GM19238 (cell line): ENCODE data around the gene ATAD3C.

Experiments
- DNase-seq: peaks from one replicate; pipeline ENCODE4 v3.0.0; 2011; ENCODE audit warnings: low spot score; ENCODE audit not compliant: insufficient read length

ATAD3C gene

DNA sequence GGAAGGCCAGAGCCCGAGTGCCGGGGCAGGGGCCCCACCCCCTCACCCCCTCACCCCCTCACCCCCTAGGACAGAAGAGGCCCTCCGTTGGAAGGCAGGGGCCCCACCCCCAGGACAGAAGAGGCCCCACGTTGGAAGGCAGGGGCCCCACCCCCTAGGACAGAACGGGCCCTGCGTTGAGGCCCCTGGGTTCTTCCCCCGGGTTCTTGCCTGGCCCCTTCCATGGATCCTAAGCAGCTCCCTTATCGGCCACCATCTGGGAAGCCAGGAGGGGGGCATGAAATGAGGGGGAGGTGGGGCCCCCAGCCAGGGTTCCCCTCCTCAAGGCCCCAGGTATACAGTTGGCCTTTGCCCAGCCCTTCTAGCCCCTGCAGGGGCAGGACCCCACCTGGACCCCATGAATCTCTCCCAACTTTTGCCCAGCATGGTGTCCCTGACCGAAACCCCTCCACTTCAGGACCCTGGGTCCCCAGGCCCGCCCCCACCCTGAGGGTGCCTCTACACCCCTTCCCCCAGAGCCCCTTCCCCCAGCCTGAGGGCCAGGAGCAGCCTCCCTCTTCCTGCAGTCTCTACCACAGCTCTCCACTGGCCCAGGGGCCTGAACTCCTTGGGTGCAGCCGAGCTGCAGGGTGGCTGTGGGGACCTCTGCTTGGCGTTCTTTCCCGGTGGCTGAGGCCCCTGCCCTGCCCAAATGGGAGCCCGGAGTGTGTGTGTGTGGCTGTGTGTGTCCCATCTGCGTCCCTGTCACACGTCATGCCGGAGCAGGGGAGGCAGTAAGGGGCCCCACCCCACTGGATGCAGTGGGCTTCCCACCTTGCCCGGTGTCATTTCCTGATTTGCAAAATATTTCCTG is 18.3 kb upstream of the ATAD3C start:
- DNase-seq = no peak

DNA sequence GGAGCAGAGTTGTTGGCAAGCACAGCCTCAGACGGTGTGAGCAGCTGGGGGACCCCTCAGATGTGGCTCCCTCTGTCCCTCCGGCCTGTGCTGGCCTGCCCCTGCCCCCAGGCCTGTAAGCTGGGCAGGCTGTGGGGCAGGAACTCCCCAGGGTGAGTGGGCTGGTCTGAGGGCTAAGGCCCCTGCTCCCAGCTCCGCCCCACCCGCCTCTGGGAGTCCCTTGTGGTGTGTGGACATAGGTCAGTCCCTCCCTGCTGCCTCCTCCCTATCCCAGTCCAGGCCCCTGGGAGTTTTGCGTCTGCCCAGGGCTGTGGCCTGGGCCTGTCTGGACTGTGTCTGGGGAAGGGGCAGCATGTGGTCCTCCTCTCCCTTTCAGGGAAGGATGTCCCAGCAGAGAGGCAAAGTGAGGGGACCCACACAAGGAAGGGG is 17.6 kb upstream of the ATAD3C start:
- peak; percentile 4 for DNase-seq

DNA sequence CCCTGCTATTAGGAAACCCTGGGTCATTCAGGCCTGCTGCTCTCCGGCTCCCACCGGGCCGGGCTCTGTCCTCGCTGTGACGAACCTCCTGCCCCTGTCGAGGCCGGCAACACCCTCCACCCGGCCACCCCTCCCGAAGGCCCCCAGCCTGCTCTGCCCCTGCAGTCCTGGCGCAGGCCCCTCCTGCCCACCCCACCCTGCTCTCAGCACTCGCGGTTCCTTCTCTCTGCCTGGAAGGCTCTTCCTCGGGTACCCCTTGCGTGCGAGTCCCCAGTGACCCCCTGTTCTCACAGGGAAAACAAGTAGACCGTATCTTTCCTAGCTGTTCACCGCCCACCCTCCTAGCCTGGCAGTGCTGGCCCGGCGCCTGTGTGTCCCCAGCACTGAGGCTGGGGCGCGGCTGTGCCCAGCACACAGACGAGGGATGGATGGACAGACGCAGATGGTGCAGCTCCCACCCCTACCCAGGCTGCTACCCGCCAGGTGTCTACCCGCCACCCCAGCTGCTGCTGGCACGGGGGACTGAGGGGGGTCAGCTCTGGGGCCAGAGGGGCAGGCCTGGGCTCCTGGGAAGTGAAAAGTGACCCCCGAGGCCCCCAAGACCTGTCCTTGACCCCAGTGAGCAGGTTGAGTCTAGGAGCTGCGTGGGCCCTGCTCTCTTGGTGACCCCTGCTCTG is 17.1 kb upstream of the ATAD3C start:
- DNase-seq = peak; percentile 7

DNA sequence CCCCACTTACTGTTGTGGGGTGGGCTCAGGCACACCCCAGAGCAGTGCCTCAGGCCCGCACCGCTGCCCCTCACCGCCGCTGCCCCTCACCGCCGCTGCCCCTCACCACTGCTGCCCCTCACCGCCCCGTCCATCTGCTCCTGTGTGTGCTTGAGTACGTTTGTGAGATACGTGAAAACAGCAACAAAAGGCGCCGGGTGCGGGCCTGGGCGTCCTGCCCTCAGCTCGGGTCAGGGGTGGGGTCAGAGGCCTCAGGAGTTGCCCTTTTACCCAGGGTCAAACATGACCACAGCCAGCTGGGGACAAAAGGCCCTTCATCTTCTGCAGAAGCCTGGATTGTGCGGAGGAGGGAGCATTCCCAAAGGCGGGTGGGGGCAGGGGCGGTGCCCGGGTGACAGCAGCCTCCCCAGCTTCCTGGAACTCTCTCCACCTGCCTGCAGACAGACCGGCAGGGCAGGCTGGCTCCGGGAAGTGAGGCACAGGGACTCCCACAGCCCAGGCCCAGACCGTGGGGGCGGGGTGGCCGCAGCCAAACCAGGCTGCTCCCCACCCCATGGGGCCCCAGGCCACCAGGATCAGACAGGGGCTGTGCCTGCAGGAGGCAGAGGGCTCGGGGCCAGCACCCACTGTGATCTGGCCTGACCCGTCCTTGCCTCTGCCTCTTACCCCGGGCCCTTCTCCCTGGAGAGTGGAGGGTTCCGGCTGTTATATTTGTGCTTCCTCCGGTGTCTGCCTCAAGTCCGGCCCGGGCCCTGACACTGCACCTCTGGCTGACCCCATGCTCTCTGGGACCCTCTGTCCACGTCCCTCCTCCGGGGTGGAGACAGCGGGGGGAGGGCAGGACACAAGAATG is 16.3 kb upstream of the ATAD3C start:
- peak; percentile 24 for DNase-seq

DNA sequence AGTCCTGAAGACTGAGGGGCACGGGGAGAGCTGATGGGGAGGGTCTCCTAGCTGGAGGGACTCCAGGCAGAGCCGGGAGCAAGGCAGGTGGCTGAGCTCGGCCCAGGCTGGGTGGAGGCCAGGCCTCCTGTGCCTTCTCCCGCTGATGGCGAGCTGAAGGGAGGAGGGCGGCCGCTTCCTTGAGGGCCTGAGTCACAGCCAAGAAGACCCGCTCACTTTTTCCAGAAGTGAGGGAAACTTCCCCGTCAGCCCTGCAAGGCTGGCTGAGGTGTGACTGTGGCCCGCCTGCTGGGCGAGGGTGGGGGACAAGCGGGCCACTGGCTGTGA is 15.7 kb upstream of the ATAD3C start:
- DNase-seq = peak; percentile 24

DNA sequence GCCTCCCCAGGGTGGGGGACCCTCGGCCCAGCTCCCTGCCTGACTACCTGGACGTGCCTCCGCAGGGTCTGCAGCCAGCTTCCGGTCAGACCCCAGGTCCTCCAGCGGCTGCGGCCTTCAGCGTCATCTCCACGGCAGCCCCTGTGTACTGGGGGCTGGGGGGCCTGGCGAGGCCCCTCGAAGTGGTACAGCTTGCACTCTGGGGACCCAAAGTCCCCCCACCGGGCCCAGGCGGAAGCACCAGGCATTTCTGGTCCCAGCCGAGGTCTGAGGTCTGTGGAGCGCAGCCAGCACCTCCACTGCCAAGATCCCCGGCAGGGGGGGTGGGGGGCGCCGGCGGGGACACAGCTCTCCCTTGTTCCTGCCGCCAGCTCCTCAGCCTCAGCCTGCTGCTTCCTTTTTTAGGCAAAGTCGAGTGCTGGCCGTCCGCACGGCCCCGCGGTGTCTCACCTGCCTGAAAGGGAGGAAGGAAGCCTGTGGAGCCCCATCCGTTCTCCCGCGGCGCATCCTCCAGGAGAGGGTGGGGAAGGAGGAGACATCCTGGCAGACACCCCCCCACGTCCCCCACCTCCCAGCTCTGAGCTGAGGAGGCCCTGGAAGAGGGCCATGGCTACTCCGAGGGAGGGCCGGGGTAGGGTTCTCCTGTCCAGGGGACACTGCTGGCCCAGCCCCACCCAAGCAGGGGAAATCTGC is 15.2 kb upstream of the ATAD3C start:
- DNase-seq = peak; percentile 46

DNA sequence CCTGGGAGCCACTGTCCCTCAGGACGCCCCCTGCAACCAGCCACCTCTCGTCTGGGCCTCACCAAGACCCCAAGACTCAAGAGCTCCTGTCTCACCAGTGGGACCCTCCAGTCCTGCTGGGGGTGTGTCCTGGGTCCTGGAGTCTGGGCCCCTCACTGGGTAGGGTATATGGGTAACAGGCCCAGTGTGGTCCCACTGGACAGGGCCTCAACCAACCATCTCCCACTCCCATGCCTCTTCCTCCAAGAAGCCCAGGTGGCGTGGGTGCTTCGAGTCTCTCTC is 14.7 kb upstream of the ATAD3C start:
- DNase-seq = peak; percentile 11

DNA sequence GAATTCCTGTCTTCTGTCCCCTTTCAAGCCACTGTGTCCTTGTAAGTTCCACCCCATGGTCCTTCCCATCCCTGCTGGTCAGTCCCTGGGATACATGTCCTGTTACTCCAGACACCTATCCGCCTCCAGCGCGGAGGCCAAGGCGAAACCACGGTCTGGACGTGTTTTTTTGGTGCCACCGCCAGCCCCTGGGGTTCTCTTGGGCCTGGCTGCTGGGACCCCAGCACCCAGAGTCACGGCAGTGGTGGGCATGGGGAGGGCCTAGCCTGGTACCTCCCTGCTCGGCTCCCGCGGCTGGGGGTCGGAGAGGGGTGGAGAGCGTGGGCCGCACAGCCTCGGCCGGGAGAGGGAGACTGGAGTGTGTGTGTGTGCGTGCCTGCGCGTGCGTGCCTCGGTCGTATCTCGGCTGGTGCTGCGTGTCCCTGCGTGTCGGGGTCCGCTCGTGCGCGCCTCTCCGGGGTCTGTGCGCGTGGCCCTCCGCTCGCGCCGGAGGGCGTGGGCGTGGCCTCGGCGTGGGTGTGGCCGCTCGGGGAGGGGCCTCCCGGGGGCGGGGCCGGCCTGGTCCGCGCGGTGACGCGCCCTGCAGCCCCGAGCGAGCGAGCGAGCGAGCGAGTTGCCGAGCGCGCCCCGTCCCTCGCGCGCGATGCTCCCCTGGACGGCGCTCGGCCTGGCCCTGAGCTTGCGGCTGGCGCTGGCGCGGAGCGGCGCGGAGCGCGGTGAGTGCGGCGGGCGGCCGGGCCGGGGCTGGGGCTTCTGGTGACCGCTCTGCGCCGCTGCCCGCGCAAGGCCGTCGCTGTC is 14.2 kb upstream of the ATAD3C start, which contains the start of gene VWA1:
TSS of gene VWA1 (plus strand) at position 585 of the 798 bp plus-strand sequence. CDS start at position 644, 59 bp downstream.
- DNase-seq = peak; percentile 90

DNA sequence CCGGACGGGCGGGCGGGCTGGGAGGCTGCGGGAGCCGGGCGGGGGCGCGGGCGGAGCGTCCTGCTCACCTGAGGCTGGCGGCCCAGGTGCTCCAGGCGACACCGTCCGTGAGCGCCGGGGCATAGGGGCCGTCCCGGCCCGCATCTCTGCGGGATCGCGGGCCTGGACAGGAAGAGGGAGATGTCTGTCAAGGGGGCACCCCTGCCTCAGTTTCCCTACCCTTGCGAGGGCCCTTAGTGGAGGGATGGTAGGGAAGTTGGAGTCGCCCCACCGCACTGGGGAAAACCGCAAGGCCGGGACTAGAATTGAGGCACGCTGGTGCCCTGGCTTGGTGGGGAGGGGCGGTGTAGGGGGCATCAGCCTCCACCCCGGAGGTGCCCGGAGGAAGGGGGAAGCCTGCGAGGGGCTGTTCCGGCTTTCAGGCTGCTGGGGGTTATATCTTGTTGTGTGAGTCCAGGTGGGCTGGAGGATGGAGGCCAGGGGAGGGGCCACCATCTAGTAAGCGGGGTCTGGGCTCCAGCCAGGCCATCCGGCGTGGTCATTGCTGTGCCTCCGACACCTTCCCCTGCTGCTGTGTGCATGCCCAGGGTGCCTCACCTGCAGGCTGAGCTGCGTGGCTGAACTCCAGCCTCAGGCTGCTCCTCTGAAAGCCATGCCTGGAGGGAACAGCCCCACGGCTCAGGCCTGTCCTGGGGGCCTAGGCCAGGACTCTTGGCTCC is 13.4 kb upstream of the ATAD3C start:
- no peak for DNase-seq

DNA sequence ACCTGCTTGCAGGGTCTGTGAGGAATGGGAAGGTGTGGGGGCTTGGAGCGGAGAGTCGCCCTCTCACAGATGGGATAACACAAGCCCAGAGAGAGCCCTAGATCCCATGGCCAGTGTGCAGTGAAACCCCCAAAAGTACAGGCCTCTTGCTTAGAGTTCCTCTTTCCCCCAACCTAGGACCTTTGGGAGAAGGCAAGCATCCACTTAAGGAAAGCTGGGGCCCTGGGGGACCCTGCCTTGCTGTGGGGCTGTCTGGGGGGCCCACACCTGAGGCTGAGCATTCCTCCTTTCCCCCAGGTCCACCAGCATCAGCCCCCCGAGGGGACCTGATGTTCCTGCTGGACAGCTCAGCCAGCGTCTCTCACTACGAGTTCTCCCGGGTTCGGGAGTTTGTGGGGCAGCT is 12.9 kb upstream of the ATAD3C start:
- peak; percentile 19 for DNase-seq

DNA sequence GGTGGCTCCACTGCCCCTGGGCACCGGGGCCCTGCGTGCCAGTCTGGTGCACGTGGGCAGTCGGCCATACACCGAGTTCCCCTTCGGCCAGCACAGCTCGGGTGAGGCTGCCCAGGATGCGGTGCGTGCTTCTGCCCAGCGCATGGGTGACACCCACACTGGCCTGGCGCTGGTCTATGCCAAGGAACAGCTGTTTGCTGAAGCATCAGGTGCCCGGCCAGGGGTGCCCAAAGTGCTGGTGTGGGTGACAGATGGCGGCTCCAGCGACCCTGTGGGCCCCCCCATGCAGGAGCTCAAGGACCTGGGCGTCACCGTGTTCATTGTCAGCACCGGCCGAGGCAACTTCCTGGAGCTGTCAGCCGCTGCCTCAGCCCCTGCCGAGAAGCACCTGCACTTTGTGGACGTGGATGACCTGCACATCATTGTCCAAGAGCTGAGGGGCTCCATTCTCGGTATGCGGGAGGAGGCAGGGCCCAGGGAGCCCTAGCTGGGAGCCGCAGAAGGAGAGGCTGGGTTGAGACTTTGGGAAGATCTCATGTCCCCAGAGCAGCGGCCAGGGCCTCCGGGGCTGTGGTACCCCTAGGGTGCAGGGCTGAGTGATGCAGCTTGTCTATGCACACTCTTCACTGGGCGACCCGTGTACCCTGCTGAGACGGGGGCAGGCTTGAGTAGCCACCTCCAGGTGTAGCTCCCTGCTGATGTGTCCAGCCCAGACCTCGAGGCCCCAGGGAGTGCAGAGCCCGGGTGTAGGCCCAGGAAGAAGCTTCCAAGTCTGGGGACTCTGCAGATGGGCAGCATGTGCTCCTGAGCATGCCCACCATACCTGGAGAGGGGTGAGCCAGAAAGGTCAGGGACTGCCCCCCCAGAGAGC is 12.2 kb upstream of the ATAD3C start:
- peak; percentile 23 for DNase-seq

DNA sequence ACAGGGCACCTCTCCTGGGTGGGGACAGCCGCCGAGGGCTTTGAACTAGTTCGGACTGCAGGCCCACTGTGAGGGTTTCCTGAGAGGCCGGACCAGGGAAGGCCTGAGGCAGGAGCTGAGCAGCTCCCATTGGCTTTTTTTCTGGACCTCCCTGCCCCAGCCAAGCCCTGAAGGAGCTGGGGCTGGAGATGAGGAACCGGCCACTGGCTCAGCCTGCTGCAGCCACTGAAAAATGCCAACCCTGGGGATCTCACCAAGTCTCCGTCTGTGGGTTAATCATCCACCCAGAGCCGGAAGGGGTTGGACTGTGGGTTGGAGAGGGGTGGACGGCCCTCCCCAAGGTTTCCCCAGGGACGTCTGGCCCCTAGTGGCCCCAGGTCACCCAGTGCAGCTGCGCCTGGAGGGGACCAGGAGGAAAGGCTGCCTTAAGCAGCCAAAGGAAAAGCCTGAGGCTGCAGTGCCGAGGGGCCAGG is 11.5 kb upstream of the ATAD3C start:
- DNase-seq = peak; percentile 80

DNA sequence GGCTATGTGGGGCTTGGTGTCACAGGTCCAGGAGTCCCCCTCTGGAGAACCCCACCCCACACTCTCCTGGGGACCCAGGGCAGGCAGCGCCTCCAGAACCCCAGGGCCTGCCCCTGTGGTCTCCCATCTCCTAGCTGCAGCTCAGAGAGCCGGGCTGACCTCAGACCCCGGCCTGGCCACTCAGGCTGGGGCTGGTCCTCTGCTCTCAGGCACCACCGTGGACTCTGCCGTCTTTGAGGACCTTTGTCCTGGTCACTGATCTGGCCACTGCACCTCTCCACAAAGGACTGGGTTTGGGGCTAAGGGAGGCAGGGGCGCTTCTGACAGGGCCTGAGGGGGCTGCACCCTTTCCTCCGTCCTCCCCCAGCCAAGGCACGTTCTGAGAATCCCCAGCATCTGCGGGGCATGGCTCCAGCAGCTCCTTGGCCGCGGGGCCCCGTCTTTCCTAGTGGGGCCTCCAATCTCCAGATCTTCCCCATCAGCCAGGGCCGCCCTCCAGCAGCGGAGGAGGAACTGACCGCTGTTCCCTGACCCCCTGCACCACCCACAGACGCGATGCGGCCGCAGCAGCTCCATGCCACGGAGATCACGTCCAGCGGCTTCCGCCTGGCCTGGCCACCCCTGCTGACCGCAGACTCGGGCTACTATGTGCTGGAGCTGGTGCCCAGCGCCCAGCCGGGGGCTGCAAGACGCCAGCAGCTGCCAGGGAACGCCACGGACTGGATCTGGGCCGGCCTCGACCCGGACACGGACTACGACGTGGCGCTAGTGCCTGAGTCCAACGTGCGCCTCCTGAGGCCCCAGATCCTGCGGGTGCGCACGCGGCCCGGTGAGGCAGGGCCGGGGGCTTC is 10.7 kb upstream of the ATAD3C start:
- DNase-seq = peak; percentile 32

DNA sequence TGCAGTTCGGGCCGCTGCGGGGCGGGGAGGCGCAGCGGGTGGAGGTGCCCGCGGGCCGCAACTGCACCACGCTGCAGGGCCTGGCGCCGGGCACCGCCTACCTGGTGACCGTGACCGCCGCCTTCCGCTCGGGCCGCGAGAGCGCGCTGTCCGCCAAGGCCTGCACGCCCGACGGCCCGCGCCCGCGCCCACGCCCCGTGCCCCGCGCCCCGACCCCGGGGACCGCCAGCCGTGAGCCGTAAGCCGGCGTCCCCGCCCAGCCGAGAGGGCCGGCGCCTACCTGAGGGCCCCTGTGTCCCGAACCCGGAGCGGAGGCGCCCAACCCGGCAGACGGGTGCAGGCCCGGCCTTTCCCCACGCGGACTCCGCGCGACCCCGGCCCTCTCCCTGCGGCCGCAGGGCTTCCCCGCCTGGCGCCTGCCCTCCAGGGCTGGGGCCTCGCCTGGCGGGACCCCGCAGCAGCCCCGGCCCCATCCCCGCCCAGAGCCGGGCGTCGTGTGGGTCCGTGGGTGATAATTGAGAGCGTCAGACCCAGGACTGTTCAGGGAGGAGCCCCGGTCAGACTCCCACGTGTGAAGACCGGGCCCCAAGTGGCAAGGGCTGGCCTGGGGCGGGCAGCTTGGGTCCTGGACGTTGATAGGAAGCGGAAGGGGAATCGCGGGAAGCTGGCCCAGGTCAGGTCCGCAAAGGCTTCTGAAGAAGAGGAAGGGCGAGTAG is 9.8 kb upstream of the ATAD3C start:
- peak; percentile 7 for DNase-seq

DNA sequence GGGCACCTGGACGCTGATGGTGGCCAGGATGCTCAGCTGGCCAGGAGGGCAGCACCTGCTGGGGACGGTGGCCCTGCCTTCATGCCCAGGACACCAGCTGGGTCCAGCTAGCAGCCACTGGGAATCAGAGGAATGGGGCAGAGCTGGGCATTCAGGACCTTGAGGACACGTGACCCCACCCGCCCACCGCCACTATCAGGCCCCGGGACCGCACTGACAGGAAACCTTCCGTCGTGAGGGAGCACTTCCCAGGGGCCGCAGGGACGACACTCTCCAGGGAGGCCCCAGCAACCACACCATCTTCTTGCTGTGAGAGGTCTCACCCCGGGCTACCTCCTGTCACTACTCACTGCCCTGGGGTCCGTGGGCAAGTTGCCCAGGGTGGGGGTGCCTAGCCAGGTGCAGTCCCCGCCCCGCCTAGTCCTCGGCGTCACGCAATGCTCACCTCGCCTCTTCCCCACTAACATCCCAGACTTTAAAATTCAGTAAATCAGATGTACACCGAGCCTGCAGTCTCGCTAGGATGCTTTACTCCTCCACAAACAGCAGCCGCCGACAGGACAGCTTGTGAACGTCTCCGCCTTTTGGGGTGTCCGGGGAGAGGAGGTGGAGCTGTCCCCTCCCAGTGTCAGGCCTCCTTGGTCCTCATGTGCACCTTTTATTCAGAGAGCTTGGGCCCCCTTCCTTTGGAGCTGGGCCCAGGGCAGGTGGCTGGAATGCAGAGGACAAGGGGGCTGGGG is 9.1 kb upstream of the ATAD3C start:
- DNase-seq = peak; percentile 4

DNA sequence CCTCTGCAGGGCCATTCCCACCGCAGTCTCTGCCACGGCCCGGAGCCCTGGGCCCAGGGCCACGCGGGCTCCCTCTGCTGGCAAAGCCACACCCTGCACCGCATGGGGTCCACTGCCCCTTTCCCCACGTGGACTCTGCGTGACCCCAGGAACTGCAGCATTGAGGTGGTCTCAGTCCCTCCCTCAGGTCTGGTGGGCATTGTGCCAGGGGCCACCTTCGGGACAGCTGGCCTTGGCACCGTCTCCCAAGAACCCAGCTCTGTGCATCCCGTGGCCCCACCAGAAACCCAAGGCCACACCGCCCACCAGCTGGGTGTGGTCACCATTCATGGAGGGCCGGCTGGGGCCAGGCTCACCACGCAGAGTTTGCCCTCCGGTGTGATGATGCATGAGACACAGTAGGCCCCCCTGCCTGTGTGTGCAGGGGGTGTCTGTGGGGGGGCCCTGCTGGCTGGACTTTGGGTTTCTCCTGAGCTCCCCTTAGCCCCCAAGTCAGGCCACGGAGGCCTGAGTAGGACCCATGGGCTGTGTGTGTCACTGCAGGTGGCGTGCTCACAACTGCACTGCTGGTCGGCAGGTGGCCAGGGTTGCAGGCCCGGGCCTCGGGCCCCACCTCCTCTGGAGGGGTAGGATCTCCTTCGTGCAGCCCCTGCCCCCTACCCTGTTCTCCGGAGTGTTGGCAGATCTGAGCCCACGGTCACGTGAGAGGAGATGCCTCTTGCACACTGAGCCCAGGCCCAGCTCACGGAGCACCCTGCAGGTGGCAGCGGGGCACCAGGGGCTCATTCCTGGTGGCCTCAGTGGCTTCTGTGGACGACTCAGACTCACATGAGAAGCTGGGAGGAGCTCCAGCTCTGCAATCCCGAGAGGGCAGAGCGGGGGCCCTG is 8.2 kb upstream of the ATAD3C start:
- DNase-seq = peak; percentile 86
